ENCODE measurements around the gene KRTAP10-5. TPM values are rescaled to one million over a fixed set of nuclear protein-coding genes. Genes with fewer than 3 reads are reported as not detected.
"Not testable (repeated sequence)": the region's sequence is repeated elsewhere in the genome, so short reads cannot be mapped to it uniquely, and the experiment has no call there.

Gene KRTAP10-5
- total RNA-seq, 4 donors from 2014 or later, result not detected

DNA sequence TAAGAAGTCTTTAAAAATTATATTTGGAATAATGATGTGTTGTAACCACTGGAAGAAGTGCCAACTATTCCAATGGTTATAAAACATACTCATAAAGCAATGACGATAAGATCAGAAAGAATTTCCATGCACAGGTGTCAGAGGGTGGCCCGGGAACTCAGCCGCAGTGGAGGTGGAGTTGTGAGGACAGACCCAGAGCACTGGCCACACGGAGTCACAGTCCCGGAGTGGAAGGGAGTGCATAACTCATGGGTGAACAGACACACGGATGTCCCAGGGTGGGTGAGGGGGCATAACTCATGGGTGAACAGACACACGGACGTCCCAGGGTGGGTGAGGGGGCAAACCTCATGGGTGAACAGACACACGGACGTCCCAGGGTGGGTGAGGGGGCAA is 4.4 kb downstream of the KRTAP10-5 start:
- no peak for DNase-seq (ENCODE audit: low spot score in 2 of 2)
- no peak for TF ChIP-seq EP300 (IDR thresholded peaks at IDR 0.05)
- no peak for TF ChIP-seq POLR2A (IDR thresholded peaks at IDR 0.05)
- TF ChIP-seq, protein P1, sequence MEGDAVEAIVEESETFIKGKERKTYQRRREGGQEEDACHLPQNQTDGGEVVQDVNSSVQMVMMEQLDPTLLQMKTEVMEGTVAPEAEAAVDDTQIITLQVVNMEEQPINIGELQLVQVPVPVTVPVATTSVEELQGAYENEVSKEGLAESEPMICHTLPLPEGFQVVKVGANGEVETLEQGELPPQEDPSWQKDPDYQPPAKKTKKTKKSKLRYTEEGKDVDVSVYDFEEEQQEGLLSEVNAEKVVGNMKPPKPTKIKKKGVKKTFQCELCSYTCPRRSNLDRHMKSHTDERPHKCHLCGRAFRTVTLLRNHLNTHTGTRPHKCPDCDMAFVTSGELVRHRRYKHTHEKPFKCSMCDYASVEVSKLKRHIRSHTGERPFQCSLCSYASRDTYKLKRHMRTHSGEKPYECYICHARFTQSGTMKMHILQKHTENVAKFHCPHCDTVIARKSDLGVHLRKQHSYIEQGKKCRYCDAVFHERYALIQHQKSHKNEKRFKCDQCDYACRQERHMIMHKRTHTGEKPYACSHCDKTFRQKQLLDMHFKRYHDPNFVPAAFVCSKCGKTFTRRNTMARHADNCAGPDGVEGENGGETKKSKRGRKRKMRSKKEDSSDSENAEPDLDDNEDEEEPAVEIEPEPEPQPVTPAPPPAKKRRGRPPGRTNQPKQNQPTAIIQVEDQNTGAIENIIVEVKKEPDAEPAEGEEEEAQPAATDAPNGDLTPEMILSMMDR (IDR thresholded peaks at IDR 0.05), result no peak
- H3K27me3 ChIP-seq, result no peaks in the 10 kb centered on the region

DNA sequence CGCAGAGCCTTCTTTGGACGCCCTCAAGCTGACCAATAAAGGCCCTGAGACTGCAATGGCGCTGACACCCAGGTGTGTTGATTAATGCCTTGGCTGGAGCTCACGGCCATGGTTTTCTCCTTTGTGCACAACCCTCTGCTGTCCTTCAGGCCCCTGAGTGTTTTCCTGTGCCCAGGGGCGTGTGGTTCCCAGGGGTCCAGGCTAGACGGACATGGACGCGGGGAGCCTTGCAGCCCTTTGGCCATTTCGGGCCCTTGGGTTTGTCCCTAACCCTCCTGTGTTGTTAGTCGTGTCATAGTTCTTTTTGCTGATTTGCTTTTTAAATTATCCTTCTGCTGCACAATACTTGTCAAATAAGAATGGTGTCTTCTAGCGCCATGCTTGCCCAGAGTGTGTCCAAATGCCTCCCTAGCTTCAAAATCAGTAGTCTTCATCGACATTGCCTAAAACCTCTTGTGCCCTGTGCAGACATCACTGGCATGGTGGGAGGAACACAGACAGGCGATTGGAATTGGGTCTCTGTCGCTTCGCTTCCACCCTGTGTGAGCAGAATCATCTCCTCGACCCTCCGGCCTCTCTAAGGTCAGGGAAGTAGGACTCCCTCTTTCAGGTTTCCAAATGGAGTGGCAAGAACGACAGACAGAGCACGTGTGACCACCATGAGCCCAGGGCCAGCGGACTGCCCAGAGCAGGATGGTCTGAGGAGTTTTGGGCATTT is 4.9 kb downstream of the KRTAP10-5 start:
- no peaks in the 10 kb centered on the region for H3K27me3 ChIP-seq
- no peaks in the 10 kb centered on the region for H3K4me1 ChIP-seq
- H3K4me3 ChIP-seq, result no peak overlapping the region
- no peak for TF ChIP-seq EP300 (IDR thresholded peaks at IDR 0.05)
- no peak for TF ChIP-seq POLR2A (IDR thresholded peaks at IDR 0.05)
- WGBS, 2 donors, result 85 to 88% methylated on average over 20 of the region's 20 CpGs
- H3K27ac ChIP-seq, result no peak overlapping the region
- no peak for DNase-seq (ENCODE audit: low spot score in 2 of 2)
- H3K9me3 ChIP-seq, result peaks cover 0 to 61% (median 0%) of the 10 kb centered on the region in 4 donors
- H3K36me3 ChIP-seq, result no peaks in the 10 kb centered on the region

More for the DNA sequence above, 4.4 kb downstream of the KRTAP10-5 start:
- Histone ChIP-seq H3K4me3 (no peak overlapping the region), H3K27ac (no peak overlapping the region), H3K9me3 (peaks cover 0 to 65% (median 0%) of the 10 kb centered on the region in 4 donors), H3K4me1 (no peaks in the 10 kb centered on the region), H3K36me3 (no peaks in the 10 kb centered on the region)
- 85 to 92% methylated on average over 10 of the region's 10 CpGs for WGBS, 2 donors

DNA sequence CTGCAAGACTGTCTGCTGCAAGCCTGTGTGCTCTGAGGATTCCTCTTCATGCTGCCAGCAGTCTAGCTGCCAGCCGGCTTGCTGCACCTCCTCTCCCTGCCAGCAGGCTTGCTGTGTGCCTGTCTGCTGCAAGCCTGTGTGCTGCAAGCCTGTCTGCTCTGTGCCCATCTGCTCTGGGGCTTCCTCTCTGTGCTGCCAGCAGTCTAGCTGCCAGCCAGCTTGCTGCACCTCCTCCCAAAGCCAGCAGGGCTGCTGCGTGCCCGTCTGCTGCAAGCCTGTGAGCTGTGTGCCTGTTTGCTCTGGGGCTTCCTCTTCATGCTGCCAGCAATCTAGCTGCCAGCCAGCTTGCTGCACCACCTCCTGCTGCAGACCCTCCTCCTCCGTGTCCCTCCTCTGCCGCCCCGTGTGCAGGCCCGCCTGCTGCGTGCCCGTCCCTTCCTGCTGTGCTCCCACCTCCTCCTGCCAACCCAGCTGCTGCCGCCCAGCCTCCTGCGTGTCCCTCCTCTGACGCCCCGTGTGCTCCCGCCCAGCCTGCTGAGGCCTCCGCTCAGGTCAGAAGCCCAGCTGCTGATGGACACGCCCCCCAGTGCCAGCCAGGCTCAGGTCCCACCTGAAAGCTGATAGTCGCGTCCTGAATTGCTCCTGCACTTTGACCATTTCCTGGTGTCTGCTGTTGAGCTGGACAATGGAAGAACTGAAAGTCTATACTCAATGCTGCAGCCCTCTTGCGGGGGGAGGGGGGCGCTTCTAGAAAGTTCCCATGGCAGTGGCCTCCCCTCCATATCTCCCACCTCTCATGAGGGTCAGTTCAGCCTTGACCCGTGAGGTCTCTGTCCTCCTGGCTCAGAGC is 5.7 kb downstream of the KRTAP10-5 start:
- DNase-seq (ENCODE audit: low spot score in 2 of 2), result no peak
- Histone ChIP-seq H3K27ac (no peak overlapping the region), H3K27me3 (no peaks in the 10 kb centered on the region), H3K4me3 (no peak overlapping the region), H3K4me1 (no peaks in the 10 kb centered on the region), H3K9me3 (peaks cover 0 to 59% (median 0%) of the 10 kb centered on the region in 4 donors), H3K36me3 (no peaks in the 10 kb centered on the region)
- TF ChIP-seq POLR2A (IDR thresholded peaks at IDR 0.05) (no peak), EP300 (IDR thresholded peaks at IDR 0.05) (no peak)
- TF ChIP-seq, protein P1 (IDR thresholded peaks at IDR 0.05), result no peak
- 29 to 38% methylated on average over 20 to 21 of the region's 21 CpGs for WGBS, 2 donors

DNA sequence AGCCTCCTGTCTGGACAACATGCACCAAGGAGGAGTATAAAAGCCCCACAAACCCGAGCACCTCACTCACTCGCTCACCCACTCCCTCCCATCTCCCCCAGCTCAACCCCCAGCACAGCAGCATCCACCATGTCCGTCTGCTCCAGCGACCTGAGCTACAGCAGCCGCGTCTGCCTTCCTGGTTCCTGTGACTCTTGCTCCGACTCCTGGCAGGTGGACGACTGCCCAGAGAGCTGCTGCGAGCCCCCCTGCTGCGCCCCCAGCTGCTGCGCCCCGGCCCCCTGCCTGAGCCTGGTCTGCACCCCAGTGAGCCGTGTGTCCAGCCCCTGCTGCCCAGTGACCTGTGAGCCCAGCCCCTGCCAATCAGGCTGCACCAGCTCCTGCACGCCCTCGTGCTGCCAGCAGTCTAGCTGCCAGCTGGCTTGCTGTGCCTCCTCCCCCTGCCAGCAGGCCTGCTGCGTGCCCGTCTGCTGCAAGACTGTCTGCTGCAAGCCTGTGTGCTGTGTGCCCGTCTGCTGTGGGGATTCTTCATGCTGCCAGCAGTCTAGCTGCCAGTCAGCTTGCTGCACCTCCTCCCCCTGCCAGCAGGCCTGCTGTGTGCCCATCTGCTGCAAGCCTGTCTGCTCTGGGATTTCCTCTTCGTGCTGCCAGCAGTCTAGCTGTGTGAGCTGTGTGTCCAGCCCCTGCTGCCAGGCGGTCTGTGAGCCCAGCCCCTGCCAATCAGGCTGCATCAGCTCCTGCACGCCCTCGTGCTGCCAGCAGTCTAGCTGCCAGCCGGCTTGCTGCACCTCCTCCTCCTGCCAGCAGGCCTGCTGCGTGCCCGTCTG is 6.6 kb downstream of the KRTAP10-5 start, which contains the start of gene KRTAP10-4:
Gene KRTAP10-4 (plus strand): TSS at position 100 of the 827 bp plus-strand sequence. CDS start 30 bp downstream, at position 130.
- not testable (repeated sequence) for H3K4me1 ChIP-seq; H3K4me3 ChIP-seq; H3K27me3 ChIP-seq; H3K27ac ChIP-seq; DNase-seq (ENCODE audit: low spot score in 2 of 2); H3K36me3 ChIP-seq
- 56 to 62% methylated on average over 16 to 19 of the region's 25 CpGs for WGBS, 2 donors
- H3K9me3 ChIP-seq, result peaks cover 0 to 51% (median 0%) of the 10 kb centered on the region in 4 donors

DNA sequence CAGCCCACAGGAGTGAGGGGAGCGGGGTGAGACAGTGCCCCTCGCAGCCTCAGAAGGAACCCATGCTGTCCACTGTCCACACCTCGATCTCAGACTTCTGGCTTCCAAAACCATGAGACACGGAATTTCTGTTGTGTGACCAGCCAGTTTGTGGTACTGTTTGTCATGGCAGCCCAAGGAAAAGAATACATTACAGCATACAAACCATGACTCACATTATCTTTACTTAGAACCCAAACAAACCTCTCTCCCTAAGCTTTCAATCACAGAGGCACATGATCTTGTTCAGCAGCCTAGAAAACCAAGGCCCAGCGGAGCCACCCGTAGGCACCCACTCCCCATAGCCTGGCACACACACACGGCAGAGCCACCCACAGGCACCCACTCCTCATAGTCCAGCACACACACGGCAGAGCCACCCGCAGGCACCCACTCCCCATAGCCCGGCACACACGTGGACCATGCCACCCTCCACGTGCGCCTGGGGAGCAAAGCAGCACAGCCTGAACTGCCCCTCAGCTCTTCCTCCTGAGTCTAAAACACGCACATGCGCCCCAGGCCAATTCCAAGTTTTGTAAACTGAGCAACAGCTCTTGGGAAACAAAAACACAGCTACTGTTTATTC is 7.3 kb downstream of the KRTAP10-5 start:
- H3K4me3 ChIP-seq, result no peak overlapping the region
- no peaks in the 10 kb centered on the region for H3K36me3 ChIP-seq
- peaks cover 0 to 45% (median 0%) of the 10 kb centered on the region in 4 donors for H3K9me3 ChIP-seq
- H3K27ac ChIP-seq, result no peak overlapping the region
- no peaks in the 10 kb centered on the region for H3K27me3 ChIP-seq
- no peak for DNase-seq (ENCODE audit: low spot score in 2 of 2)
- no peak for TF ChIP-seq EP300 (IDR thresholded peaks at IDR 0.05)
- TF ChIP-seq, protein P1 (IDR thresholded peaks at IDR 0.05), result no peak
- no peak for TF ChIP-seq POLR2A (IDR thresholded peaks at IDR 0.05)
- H3K4me1 ChIP-seq, result no peaks in the 10 kb centered on the region
- WGBS, 2 donors, result 82 to 83% methylated on average over 15 of the region's 15 CpGs

Measured in tibial nerve (tissue), 4 donors.